SK-N-SH treated with all-trans-retinoic acid at 6 μM for 48 hours (cell line): Measurements from ENCODE around the gene CRLF1.

Experiments used
- ATAC-seq: fragments of 200-7000 bp; cut with Tn5 transposase; 3 replicates; pipeline ENCODE4 v1.9.1; 2020; ENCODE audit warnings: mild to moderate bottlenecking, moderate library complexity
- ARNTL ChIP-seq: fragments of 450-650 bp; formaldehyde crosslinking; IDR thresholded peaks from 2 replicates; pipeline ENCODE4 v1.5.0; 2020; ENCODE audit warnings: low read depth, mild to moderate bottlenecking, moderate library complexity, borderline replicate concordance
- BACH2 ChIP-seq: fragments of 250-450 bp; sonication (Bioruptor Pico); IDR thresholded peaks from 2 replicates; pipeline ENCODE4 v1.9.0; 2021; ENCODE audit warnings: mild to moderate bottlenecking, borderline replicate concordance
- CSDC2 ChIP-seq: fragments of 250-450 bp; sonication (Bioruptor Pico); IDR thresholded peaks from 2 replicates; pipeline ENCODE4 v1.5.0; 2020; ENCODE audit warnings: mild to moderate bottlenecking, moderate library complexity
- ESRRG ChIP-seq: fragments of 250-450 bp; sonication (Bioruptor Pico); IDR thresholded peaks from 2 replicates; pipeline ENCODE4 v1.6.1; 2021; ENCODE audit warnings: mild to moderate bottlenecking
- GLIS3 ChIP-seq: fragments of 250-450 bp; sonication (Bioruptor Pico); IDR thresholded peaks from 2 replicates; pipeline ENCODE4 v1.5.0; 2020; ENCODE audit warnings: mild to moderate bottlenecking, moderate library complexity
- ISL1 ChIP-seq: fragments of 250-450 bp; sonication (Bioruptor Pico); IDR thresholded peaks from 2 replicates; pipeline ENCODE4 v2.1.2; 2022; ENCODE audit warnings: mild to moderate bottlenecking, moderate library complexity
- SNAI2 ChIP-seq: fragments of 250-450 bp; sonication (Bioruptor Pico); IDR thresholded peaks from 2 replicates; pipeline ENCODE4 v1.5.0; 2020; ENCODE audit warnings: mild to moderate bottlenecking, moderate library complexity
- TCF4 ChIP-seq: fragments of 250-450 bp; sonication (Bioruptor Pico); IDR thresholded peaks from 2 replicates; pipeline ENCODE4 v1.8.0; 2021; ENCODE audit warnings: mild to moderate bottlenecking, moderate library complexity, borderline replicate concordance
- ZC3H10 ChIP-seq: fragments of 250-450 bp; sonication (Bioruptor Pico); IDR thresholded peaks from 2 replicates; pipeline ENCODE4 v1.5.1; 2021; ENCODE audit warnings: mild to moderate bottlenecking, moderate library complexity
- ZFP3 ChIP-seq: fragments of 250-450 bp; sonication (Bioruptor Pico); IDR thresholded peaks from 2 replicates; pipeline ENCODE4 v1.5.0; 2020; ENCODE audit warnings: mild to moderate bottlenecking, moderate library complexity
- ZFP30 ChIP-seq: fragments of 450-650 bp; formaldehyde crosslinking; IDR thresholded peaks from 2 replicates; pipeline ENCODE4 v1.5.0; 2022; ENCODE audit warnings: mild to moderate bottlenecking, moderate library complexity
- ZNF565 ChIP-seq: fragments of 450-650 bp; formaldehyde crosslinking; conservative IDR thresholded peaks from 2 replicates; pipeline ENCODE4 v1.5.0; 2020; ENCODE audit warnings: low read depth, mild to moderate bottlenecking, moderate library complexity
- ZNF70 ChIP-seq: fragments of 450-650 bp; formaldehyde crosslinking; IDR thresholded peaks from 2 replicates; pipeline ENCODE4 v1.5.0; 2020; ENCODE audit warnings: mild to moderate bottlenecking, moderate library complexity
- ZNF8 ChIP-seq: fragments of 450-650 bp; formaldehyde crosslinking; IDR thresholded peaks from 2 replicates; pipeline ENCODE4 v1.5.0; 2020; ENCODE audit warnings: mild to moderate bottlenecking, moderate library complexity
- TF ChIP-seq, protein P1 (sequence below): fragments of 250-450 bp; sonication (Bioruptor Pico); IDR thresholded peaks from 2 replicates; pipeline ENCODE4 v1.8.0; 2021; ENCODE audit warnings: low read depth, mild to moderate bottlenecking, moderate library complexity, borderline replicate concordance
- TF ChIP-seq, protein P2 (sequence below): fragments of 250-450 bp; sonication (Bioruptor Pico); IDR thresholded peaks from 2 replicates; pipeline ENCODE4 v1.8.0; 2020; ENCODE audit warnings: mild to moderate bottlenecking, moderate library complexity, borderline replicate concordance
- TF ChIP-seq, protein P3 (sequence below): fragments of 250-450 bp; sonication (Bioruptor Pico); IDR thresholded peaks from 2 replicates; pipeline ENCODE4 v1.5.1; 2020; ENCODE audit warnings: low read depth, mild to moderate bottlenecking, moderate library complexity
- TF ChIP-seq, protein P4 (sequence below): fragments of 250-450 bp; sonication (Bioruptor Pico); IDR thresholded peaks from 2 replicates; pipeline ENCODE4 v1.5.1; 2021; ENCODE audit warnings: mild to moderate bottlenecking, moderate library complexity
- TF ChIP-seq, protein P5 (sequence below): fragments of 250-450 bp; sonication (Bioruptor Pico); IDR thresholded peaks from 2 replicates; pipeline ENCODE4 v1.5.0; 2020; ENCODE audit warnings: mild to moderate bottlenecking, moderate library complexity

The CRLF1 gene

DNA sequence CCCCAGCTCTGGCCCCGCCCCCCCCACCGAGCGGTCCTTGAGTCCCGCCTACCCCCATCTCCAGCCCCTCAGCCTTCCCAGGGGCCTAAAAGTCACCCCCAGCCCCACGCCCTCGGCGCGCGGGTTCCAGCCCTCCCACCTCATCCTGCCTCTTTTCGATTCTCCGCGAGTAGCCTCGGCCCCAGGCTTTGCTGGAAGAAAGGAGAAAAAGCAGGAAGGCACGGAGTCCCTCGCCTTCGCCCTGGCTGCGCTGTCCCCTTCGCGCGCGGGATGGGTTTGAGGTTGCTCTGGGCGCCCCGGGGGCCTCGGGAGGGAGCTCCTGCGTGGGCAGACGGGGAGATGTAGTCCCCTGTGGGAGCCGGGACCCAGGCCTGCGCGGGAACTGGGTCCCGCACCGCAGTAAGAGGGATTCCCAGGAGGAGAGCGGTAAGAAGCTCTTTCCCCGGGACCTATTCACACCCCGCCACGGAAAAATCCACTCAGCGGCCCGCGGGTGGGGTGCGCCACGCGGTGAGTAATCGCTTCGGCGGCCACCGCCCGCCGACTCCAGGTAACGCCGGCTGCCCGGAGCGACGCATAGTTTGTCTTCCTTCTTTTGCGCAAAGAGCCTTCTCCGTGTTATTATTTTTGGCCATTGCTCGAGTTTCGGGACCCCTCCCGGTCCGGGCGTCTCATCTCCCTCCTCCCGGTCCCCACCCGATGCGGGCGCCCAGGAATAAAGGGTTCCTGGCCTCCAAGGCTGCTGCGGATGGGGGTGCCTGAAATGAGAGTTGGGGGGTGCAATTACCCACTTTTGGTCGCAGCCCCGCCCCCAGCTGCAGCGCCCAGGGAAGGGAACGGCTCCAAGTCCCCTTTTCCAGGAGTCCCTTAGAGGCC lies 865 bp upstream of the CRLF1 start:
- ATAC-seq = no peak
- no peak for TF ChIP-seq GLIS3 (CRISPR knock-in tag)
- no peak for TF ChIP-seq ARNTL (CRISPR knock-in tag)
- TF ChIP-seq ZFP3 (CRISPR knock-in tag) = no peak
- no peak for TF ChIP-seq ZNF565
- no peak for TF ChIP-seq CSDC2 (CRISPR knock-in tag)
- TF ChIP-seq, protein P1, sequence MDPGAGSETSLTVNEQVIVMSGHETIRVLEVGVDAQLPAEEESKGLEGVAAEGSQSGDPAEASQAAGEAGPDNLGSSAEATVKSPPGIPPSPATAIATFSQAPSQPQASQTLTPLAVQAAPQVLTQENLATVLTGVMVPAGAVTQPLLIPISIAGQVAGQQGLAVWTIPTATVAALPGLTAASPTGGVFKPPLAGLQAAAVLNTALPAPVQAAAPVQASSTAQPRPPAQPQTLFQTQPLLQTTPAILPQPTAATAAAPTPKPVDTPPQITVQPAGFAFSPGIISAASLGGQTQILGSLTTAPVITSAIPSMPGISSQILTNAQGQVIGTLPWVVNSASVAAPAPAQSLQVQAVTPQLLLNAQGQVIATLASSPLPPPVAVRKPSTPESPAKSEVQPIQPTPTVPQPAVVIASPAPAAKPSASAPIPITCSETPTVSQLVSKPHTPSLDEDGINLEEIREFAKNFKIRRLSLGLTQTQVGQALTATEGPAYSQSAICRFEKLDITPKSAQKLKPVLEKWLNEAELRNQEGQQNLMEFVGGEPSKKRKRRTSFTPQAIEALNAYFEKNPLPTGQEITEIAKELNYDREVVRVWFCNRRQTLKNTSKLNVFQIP (CRISPR knock-in tag) = no peak
- TF ChIP-seq ZFP30 (CRISPR knock-in tag) = no peak
- no peak for TF ChIP-seq TCF4 (CRISPR knock-in tag)
- TF ChIP-seq SNAI2 (CRISPR knock-in tag) = no peak
- no peak for TF ChIP-seq ESRRG (CRISPR knock-in tag)
- TF ChIP-seq ZNF70 = no peak

DNA sequence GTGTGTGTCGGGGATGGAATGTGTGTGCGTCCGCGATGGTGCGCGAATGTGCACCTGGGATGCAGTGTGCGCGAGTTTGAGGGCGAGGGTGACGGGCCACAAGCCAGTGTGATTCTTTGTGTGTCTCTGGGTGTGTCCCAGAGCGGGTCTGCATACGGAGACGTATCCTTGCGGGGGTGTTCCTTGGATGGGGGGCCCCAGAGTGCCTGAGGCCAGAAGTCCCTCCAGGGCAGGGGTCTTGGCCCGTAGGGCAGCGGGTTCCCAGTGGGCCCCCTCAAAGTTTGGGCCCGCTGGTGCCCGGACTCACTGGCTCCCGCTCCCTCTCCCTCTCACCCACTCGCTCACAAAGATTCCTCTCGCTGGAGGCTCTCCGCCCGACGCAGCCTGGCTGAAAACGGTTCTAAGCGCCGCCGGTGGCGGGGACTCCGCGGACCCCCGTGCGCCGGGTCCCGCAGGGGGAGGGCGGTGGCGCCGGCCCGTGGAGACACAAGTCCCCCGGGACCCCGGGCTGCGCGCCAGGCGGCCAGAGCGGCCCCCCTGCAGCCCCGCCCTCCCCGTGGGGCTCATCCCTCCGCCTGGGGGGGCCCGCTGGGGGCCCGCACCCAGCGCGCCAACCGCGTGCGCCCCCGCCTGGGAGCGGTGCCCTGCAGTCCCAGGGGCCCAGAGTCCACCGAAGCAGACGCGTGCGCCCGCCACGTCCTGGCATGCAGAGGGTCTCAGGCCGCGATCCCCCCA lies 886 bp downstream of the CRLF1 start:
- no peak for TF ChIP-seq CSDC2 (CRISPR knock-in tag)
- ATAC-seq = no peak

DNA sequence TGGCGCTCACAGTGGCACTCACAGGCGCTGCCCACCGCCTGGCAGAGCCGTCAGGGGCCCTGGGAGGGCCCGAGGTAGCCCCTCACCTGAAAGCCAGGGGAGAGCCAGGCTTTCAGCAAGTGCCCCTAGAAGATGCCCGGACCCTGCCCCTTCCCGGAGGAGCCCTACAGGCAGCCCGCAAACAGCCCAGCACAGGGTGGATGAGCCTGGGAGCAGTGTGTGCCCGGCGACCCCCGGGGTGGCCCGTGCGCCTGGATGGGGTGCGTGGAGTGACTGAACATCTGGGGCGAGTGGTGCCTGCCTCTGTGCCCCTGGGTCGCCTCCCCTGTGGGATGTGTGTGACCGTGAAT lies 1.4 kb downstream of the CRLF1 start:
- TF ChIP-seq ZC3H10 (no peak), CSDC2 (CRISPR knock-in tag) (no peak), ISL1 (no peak), GLIS3 (CRISPR knock-in tag) (no peak), ZNF70 (no peak), ZNF8 (no peak)
- TF ChIP-seq, protein P2, sequence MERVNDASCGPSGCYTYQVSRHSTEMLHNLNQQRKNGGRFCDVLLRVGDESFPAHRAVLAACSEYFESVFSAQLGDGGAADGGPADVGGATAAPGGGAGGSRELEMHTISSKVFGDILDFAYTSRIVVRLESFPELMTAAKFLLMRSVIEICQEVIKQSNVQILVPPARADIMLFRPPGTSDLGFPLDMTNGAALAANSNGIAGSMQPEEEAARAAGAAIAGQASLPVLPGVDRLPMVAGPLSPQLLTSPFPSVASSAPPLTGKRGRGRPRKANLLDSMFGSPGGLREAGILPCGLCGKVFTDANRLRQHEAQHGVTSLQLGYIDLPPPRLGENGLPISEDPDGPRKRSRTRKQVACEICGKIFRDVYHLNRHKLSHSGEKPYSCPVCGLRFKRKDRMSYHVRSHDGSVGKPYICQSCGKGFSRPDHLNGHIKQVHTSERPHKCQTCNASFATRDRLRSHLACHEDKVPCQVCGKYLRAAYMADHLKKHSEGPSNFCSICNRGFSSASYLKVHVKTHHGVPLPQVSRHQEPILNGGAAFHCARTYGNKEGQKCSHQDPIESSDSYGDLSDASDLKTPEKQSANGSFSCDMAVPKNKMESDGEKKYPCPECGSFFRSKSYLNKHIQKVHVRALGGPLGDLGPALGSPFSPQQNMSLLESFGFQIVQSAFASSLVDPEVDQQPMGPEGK (CRISPR knock-in tag) = no peak
- TF ChIP-seq, protein P3, sequence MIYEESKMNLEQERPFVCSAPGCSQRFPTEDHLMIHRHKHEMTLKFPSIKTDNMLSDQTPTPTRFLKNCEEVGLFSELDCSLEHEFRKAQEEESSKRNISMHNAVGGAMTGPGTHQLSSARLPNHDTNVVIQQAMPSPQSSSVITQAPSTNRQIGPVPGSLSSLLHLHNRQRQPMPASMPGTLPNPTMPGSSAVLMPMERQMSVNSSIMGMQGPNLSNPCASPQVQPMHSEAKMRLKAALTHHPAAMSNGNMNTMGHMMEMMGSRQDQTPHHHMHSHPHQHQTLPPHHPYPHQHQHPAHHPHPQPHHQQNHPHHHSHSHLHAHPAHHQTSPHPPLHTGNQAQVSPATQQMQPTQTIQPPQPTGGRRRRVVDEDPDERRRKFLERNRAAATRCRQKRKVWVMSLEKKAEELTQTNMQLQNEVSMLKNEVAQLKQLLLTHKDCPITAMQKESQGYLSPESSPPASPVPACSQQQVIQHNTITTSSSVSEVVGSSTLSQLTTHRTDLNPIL = no peak
- TF ChIP-seq, protein P4, sequence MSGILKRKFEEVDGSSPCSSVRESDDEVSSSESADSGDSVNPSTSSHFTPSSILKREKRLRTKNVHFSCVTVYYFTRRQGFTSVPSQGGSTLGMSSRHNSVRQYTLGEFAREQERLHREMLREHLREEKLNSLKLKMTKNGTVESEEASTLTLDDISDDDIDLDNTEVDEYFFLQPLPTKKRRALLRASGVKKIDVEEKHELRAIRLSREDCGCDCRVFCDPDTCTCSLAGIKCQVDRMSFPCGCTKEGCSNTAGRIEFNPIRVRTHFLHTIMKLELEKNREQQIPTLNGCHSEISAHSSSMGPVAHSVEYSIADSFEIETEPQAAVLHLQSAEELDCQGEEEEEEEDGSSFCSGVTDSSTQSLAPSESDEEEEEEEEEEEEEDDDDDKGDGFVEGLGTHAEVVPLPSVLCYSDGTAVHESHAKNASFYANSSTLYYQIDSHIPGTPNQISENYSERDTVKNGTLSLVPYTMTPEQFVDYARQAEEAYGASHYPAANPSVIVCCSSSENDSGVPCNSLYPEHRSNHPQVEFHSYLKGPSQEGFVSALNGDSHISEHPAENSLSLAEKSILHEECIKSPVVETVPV (CRISPR knock-in tag) = no peak
- no peak for ATAC-seq

DNA sequence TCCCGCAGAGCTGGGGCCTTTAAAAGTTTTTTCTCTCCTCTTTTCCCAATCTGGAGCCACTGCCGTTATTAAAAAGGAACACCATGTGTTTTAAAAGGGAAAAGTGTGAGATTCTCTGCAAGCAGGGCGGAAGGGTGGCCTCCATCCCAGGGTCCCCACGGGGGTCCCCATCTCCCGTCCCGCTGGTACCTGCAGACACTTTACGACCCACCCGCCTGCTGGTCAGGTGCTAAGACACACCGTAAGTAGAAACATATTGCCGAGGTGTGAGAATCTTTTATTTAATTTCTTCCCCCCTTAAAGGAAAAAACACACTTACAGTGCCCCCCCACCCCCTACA lies 1.8 kb downstream of the CRLF1 start:
- ATAC-seq = no peak
- TF ChIP-seq BACH2 (CRISPR knock-in tag) (no peak), TCF4 (CRISPR knock-in tag) (no peak), GLIS3 (CRISPR knock-in tag) (no peak)
- TF ChIP-seq, protein P5, sequence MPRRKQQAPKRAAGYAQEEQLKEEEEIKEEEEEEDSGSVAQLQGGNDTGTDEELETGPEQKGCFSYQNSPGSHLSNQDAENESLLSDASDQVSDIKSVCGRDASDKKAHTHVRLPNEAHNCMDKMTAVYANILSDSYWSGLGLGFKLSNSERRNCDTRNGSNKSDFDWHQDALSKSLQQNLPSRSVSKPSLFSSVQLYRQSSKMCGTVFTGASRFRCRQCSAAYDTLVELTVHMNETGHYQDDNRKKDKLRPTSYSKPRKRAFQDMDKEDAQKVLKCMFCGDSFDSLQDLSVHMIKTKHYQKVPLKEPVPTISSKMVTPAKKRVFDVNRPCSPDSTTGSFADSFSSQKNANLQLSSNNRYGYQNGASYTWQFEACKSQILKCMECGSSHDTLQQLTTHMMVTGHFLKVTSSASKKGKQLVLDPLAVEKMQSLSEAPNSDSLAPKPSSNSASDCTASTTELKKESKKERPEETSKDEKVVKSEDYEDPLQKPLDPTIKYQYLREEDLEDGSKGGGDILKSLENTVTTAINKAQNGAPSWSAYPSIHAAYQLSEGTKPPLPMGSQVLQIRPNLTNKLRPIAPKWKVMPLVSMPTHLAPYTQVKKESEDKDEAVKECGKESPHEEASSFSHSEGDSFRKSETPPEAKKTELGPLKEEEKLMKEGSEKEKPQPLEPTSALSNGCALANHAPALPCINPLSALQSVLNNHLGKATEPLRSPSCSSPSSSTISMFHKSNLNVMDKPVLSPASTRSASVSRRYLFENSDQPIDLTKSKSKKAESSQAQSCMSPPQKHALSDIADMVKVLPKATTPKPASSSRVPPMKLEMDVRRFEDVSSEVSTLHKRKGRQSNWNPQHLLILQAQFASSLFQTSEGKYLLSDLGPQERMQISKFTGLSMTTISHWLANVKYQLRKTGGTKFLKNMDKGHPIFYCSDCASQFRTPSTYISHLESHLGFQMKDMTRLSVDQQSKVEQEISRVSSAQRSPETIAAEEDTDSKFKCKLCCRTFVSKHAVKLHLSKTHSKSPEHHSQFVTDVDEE (CRISPR knock-in tag) = no peak
